Activated CD4-positive, alpha-beta T cell treated with anti-CD3 and anti-CD28 coated beads for 1 hour (primary cell): ENCODE data around the gene BRD2.

Experiments used
- DNase-seq: peaks from one replicate; pipeline ENCODE4 v3.0.0-alpha.2; 2020

Gene BRD2

DNA sequence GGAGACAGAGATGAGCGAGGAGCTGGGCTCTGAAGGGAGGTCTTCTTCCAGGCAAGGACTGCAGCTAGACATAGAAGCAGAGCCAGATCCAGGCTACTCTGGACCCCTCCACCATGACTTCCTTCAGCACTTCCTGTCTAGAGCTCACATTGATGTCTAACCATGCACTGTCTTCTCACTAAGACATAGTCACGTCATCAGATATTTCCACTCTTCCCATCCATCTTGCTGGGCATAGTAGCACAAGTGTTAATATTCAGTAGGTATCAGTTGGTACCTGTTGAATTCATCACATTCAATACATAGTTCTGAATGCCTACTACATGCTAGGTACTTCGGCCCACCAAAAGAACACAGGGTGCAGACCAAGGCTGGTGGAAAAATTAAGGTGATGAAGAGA lies 18.4 kb upstream of the BRD2 start:
- DNase-seq = no peak

DNA sequence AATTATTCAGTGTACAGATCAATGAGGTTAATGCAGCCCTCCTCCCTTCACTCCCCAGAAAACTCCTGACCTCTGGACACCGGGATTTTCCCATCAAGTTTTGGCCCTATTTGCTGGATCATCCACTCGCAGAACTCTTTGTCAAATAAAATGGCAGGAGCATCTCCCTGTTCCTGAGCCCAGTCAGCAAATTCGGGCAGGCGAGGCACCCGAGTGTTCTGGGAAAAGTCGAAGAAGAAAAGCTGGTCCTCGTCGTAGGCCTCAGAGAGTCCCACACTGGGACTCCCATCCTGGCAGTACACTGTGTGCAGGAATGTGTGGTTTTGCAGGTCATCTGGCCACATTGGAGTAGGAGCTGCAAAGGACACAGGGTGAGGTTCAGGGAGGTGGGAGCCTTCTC lies 17.9 kb upstream of the BRD2 start:
- no peak for DNase-seq

DNA sequence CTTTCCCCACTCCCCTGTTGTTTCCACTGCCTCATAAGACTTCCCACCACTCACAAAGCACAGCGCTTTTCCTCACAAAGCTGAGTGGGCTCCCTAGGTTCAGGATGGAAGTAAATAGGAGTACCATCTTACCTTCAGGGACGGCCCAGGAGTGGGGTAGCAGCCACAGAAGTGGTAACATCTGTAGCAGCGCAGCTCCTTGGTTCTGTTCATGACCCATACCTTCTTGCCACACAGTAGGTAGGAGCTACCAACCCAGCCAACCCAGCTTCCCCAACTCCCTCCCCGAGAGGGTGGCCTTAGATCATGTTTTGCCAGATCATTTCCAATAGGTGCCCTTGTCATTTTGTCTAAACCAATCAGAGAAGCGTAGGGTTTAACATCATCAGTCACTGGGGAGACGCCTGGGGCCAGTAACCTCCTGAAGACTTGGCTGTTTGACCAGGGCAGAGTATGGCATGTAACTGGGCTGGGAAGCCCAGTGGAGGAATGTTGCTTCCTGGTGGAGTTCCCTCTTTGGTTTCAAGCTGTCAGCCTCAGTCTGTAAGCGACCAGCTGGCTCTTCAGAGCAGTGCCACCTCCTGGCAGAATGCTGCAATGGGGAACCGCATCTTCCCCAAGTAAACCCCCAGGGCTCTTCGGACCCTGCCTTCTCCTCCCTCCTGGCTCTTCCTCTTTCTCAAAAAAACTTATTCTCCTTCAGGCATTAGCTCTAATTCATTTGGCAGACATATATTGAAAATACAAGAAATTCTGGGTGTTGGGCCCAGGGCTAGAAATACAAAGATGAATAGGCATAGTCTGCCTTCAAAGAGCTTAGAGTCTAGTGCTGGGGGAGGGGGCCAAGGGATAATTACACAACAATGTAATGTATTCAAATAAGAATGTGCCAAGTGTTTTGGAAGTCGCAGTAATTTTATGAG lies 15.3 kb upstream of the BRD2 start, which contains the start of gene HLA-DMA:
Gene HLA-DMA (minus strand): TSS at position 281 of the 923 bp plus-strand sequence. CDS start 61 bp downstream, at position 220.
- peak; percentile 62 for DNase-seq

DNA sequence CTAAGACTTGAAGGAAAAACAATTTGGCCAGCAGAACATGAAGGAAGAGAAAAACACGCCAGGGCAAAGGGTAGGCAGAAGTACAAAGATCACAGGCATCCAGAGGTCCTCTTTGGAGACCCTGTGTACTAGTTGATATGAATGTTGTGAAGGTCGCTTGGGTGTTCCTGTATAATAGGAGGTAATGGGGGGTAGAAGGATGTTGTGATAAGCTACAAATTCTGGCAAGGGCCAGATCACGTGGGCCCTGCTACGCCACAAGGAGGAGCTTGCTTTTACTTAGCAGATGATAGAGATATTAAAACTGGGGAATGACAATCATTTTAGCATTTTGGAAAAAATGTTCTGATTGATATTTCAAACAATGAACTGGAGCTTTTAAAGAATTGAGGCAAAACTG lies 14.6 kb upstream of the BRD2 start:
- DNase-seq = no peak

DNA sequence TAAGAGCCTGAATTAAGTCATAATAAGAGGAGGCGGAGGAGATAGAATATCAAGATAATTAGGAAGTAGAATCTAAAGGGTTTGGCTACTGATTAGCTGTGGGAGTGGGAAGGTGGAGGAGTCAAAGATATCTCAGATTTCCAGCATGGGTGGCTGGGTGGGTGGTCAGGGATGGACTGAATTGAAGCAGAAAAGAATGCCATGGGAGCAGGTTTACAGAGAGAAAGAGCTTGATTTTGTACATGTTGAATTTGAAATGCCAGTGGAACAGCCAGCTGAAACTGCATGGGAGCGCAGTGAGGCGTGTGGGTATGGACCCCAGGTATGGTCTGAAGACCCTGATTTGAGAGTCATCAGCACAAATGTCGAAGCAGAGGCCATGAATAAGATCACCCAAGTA lies 14.1 kb upstream of the BRD2 start:
- DNase-seq = no peak

DNA sequence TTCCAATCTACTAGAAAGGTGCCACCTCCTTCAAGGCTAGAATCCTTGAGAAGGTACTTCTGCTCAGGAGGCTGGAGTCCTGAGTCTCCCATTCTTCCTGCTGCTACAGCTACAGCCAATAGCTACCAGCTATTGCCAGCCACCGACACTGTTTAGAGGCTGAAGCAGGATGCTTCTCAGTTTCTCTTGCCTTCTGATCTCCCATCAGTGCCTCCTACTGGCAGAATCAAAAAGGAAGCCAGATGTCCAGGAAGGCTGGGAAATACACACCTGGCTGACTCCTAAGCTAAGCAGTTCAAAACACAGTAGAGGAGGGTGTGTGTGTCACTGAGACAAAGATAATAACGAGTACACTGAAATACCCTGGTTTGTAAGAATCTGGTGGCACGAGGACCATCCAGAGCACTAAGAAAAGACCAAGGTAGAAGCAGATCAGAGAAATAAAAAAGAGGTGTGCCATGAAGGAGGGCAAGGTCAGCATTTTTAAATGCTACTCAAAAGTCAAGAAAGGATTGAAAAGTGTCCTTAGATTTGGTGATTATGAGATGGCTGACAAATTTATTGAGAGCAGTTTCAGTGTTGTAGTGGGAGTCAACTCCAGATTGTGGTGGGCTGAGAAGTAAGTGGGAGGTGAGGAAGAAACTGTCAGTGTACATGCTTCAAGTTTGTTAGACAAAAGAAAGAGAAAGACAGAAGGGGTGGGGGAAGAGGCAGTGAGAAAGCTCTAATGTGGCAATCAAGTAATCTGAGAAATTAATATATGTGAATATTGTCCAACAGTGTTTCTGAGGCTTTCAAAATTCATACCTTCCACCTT lies 13.2 kb upstream of the BRD2 start:
- DNase-seq = no peak

DNA sequence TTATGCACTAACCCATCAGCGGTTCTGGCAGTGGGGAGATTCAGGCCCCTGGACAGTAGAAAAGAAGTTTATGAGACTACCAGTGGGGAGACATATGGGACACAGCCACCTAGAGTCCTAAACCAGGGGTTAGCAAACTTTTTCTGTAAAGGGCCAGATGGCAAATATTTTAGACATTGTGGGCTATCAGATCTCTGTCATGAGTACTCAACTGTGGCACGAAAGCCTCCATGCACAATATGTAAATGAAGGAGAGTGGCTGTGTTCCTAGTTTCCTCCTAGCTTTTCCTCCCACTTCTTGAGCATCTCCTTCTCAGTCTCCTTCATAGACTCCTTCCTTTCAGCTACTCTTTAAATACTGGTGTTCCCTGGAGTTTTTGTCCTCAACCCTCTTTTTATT lies 12.2 kb upstream of the BRD2 start:
- no peak for DNase-seq

DNA sequence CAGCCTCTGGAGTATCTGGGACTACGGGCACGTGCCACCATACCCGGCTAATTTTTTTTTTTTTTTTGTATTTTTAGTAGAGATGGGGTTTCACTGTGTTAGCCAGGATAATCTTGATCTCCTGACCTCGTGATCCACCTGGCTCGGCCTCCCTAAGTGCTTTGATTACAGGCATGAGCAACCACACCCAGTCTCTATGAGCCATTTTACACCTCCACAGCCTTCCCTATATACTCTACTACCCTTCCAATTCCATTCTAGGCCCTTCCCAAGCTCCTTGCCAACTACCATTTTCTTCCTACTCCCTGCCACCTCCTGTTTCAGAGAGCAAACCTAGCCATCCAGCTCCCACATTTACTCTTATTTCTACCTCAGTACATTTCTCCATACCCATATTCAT lies 7.8 kb upstream of the BRD2 start:
- DNase-seq = no peak

DNA sequence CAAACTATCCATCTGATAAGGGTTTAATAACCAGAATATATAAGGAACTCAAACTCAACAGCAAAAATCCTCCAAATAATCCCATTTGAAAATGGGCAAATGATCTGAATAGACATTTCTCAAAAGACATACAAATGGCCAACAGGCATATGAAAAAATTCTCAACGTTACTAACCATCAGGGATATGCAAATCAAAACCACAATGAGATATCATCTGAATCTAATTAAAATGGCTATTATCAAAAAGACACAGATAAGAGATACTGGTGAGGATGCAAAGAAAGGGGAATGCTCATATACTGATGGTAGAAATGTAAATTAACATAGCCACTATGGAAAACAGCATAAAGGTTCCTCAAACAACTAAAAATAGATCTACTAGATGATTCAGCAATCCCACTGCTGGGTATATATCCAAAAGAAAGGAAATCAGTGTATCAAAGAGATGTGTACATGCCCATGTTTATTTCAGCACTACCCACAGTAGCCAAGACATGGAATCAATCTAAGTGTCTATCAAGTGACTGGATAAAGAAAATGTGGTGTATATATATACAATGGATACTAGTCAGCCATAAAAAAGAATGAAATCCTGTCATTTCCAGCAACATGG lies 6.1 kb upstream of the BRD2 start:
- no peak for DNase-seq

DNA sequence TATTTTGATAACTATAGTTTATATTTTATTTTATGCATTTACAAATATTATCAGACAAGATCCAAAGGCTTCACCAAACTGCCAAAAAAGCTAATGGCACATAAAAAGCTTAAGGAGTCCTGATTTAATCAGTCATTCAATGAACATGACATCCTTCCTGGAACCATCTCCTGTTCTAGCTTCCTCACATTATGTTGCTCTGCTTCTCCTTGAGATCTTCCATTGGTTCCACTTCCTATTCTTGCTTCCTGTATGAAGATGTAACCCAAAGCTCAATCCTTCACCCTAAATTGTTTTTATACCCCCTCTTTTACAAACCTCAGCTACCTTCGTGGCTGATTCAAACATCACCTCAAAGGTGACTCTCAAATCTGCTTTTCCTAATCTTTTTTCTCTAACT lies 4.5 kb upstream of the BRD2 start:
- no peak for DNase-seq

DNA sequence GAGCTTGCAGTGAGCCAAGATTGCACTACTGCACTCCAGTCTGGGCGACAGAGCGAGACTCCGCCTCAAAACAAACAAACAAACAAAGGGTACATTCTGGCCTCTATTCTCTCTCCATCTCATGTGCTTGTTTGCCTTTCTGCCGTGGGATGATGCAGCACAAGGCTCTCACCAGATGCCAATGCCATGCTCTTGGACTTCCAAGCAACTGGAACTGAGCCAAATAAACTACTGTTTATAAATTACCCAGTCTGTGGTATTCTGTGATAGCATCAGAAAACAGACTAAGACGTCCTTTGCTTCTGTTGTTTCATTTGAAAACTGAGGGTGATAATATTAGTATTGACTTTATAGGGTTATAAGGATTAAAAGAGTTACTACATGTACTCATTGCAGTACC lies 3.6 kb upstream of the BRD2 start:
- no peak for DNase-seq

DNA sequence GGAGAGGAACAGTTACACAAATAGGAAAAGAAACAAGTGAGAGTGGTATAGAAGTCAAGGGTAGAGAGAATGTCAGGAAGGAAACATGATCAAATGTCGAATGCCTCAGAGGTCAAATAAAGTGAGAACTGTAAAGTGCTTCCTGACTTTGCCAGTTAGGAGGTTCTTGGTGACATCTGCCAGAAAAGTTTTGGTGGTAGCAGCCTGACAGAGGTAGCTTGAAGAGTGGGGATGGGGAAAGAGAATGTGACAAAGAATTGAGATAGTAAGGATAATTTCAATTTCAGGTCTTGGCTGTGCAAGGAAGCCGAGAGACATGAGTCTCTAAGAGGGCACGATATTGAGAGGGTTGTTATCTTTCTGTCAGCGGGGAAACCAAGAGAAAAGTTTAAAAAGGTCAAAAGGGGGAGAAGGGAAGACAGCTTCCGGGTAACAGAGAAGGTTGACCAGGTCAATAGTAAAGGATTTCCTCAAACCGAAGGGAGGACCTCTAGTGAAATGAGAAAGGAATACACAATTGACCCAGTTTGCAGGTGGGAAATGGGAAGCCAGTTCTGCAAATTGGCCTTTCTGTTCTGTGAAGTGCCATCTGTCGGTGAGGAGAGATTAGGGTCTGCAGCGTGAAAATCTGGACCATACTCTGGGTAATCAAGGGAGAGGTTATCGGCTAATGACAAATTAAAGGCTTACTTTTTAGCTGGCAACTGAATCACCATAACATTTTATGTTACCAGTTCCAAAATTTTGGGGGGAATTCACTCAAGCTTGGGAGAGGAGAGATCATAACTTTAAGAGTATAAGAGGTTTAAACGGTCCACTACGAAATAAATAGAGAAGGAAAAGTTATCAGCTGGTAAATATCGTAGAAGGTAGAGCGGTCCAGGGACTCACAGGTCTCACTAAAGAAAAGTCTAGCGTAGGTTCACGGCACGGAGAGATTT lies 973 bp upstream of the BRD2 start:
- no peak for DNase-seq

DNA sequence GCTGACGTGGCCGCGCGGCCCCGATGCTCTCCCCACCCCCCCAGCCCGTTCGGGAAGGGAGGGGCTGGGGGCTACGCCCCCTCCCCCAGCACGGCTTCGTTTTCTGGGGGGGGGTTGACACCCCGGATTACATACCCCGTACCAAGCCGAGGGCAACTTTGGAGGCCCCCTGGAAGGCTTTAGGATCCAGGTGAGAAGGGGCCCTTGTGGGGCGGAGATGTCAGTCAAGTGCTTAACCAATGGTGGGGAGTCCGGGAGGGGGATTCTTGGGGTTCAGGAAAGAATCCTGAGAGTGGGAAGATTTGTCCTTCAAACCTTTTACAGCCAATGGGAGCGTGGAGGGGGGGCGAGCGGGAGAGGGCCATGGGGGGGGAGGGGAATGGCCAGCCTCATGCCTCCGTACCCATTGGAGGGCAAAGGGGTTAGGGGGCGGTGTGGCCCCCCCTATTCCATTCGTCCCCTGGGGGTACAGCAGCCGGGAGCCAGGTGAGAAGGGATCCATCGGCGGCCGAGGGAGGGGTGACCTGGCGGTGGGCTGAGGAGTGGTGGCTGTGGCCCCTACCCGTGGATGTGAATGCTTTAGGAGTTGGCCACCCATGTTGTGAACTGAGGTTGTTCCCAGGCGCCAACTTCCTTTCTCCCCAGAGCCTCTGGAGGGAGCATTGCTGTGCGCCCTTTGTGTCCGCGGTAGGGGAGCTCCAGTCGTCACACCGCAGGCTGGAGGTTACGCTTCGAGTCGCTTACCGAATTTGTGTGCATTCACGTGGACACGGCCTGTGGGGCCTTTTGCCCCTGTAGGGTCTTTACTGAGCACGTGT lies 682 bp downstream of the BRD2 start:
- peak; percentile 38 for DNase-seq

DNA sequence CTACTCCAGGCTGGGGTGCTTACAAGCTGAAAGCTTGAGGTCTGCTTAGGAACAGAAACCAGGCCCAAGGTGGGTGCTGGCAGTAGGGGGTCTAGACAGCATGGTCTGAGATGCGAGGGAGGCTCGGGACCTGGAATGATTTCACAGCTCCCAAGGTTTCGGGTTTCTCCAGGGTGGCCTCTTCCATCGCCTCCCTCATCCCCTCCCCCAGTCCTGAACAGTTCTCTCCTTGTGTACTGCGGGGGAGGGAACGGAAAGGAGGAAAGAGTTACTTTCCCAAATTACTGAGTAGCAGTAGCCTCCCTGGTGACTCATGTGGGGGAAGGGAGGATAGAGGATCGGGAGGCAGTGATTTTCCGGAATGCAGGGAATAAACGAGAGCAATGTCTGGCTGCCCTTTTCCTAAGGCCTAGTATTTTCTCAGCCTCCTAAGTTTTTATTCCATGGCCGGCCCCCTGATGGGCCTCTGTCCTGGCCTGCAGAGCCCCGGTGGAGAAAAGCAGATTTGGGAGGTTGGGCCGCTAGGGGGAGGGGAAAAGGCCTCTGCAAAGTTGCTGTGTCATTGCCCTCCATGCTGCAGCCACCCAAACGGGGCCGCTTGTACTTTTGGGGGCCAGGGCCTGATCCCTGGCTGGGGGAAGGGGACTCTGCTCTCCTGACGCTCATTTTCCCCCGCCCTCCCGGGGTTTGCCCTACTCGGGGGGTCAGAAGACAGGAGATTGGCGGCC lies 1.5 kb downstream of the BRD2 start:
- DNase-seq = peak; percentile 51

DNA sequence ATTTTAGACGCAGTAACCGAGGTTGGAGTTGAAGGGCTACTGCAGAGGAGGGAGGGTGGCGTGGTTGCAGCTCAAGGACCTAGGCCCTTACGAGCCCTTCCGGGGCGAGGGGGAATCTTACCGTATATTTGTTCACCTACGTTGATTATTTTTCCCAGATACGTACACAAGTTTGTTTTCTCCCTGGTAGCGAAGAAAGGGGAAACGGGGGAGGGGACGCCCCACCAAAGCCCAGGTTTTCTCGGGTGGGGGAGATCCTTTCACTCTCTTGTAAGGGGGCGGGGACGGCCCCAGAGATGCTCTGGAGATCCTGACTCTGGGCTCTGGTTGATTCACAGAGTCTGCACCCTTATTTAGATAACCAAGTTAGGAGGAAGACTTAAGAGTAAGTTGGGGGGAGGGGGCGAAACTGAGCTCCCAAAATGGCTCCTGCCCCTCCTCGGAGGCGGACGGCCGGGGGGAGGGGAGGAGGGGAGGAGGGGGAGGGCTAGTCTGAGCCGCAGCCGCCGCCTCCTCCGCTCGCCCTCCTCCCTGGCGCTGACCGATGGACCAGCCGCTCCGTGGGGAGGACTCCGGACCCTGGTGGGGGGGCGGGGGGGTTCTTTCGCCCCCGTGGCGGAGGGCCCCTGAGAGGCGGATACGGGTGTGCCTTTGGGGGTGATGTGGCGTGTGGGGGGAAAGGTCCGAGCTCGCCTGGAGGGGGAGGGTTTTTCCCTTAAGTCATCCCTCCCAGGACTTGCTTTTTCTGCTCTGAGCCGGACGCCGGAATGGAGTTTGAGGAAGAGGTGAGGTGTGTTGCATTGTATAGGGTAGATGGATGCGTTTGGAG lies 2.2 kb downstream of the BRD2 start:
- DNase-seq = peak; percentile 63

DNA sequence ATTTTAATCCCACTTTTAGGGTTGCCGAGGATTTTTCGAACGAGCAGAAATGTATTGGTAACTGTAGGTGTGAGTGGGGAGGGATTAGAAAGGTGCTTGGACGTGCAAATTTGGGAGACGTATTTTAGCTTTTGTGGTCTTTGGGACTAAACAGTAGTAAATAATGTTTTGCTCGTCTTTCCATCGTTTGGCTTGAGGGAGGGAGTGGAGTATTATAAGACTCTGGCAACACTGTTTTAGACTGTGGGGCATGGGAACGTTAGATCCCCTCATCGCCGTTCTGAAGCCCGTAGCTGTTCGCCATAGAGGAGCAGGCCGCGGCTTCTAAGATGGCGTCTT lies 2.8 kb downstream of the BRD2 start:
- no peak for DNase-seq

DNA sequence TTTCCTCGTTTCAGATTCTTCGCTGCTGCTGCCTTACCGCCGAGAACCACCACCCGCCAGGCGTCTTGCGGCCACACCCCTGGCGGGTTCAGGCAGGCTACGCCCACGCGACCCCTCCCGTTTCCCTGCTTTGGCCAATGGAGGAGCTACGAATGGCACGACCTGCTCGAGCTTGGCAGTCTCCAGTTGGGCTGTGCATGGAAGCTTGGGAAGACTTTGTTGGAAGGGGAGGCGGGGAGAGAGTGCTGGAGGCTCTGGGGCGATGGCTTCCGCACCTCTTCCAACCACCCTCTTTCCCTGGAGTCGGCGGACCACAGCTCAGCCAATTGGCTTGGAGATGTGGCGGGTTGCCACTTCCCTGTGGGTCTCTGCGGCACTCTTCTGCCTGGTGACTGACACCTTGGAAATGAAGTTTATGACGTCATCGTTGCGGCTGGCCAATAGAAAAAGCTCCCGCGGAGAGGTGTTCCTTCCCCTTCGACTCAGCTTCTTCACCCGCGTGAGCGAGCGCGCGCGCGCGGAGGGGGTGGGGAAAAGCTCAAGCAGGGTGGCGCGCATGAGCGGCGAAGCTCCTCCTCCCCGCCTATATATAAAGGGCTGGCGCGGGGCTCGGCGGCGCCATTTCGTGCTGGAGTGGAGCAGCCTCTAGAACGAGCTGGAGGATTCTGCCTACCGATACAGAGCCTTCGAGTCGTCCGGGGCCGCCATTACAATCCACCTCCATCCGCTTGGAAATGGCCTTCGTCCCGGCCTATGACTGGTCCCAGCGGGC lies 3.4 kb downstream of the BRD2 start:
- peak; percentile 100 for DNase-seq

DNA sequence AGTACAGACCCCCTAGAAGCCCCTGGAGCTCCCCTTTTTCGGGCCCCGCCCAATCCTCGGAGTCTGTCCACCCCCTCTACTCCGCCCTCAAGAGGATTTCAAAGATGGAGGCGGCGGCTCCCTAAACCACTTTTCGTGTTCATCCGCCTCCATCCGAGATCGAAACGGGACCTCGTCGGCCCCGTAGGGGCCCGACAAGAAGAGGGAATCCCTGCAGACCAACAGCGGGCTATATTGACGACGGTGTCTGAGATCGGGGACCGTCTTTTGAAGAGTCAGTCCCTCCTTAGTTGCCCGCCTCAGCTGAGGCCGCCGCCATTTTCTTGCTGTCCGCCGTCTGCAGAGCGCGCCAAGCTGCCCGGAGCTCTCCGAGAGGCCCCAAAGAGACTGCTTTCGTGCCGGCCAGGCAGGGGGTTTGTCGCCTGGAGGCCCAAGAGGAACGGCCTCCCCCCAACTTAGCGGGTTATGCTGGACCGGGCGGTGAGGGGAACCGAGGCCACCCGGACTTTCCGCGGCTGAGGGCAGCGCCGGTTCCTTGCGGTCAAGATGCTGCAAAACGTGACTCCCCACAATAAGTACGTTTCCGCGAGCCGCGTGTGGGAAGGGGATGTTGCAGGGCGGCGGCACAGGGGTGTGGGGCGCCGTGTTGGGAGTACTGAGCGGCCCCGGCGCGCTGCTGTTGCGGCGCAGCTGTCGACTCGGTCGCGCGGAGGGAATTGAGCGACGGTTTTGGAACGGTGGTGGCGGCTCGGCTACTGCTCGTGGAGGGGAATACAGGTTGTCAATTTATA lies 4.2 kb downstream of the BRD2 start:
- no peak for DNase-seq
